GM19324 (cell line): ENCODE data around the gene SEC16A.
"Not testable (repeated sequence)": the region's sequence is repeated elsewhere in the genome, so short reads cannot be mapped to it uniquely, and the experiment has no call there.

Source experiments
- ATAC-seq: cut with Tn5 transposase; IDR thresholded peaks from one replicate; pipeline ENCODE4 v1.9.1; 2021; ENCODE audit warnings: mild to moderate bottlenecking, moderate library complexity; ENCODE audit not compliant: unreplicated experiment, low FRiP score

The SEC16A gene

GRCh38 chr9:136429683-136430491, 53.0 kb downstream of the SEC16A start:
- no peak for ATAC-seq

- no peak for ATAC-seq
These were observed 53.7 kb downstream of the SEC16A start for GRCh38 chr9:136429075-136429628.

- no peak for ATAC-seq
These were observed 56.1 kb downstream of the SEC16A start for GRCh38 chr9:136426787-136427186.

GRCh38 chr9:136425367-136425766, 57.5 kb downstream of the SEC16A start:
- ATAC-seq: not testable (repeated sequence)

- ATAC-seq: no peak
These were observed 58.0 kb downstream of the SEC16A start for GRCh38 chr9:136424750-136425362.

GRCh38 chr9:136423432-136424146, 59.3 kb downstream of the SEC16A start:
- ATAC-seq: no peak

GRCh38 chr9:136422876-136423275, 60.0 kb downstream of the SEC16A start:
- ATAC-seq: no peak

GRCh38 chr9:136421791-136422190, 61.0 kb downstream of the SEC16A start:
- ATAC-seq: no peak

- ATAC-seq: no peak
These were observed 63.8 kb downstream of the SEC16A start for GRCh38 chr9:136419092-136419420.

GRCh38 chr9:136418182-136419091, 64.4 kb downstream of the SEC16A start:
- ATAC-seq: no peak

GRCh38 chr9:136416914-136417313, 65.9 kb downstream of the SEC16A start:
- no peak for ATAC-seq

- ATAC-seq: no peak
These were observed 66.4 kb downstream of the SEC16A start for GRCh38 chr9:136416427-136416826.

- ATAC-seq: no peak
These were observed 69.9 kb downstream of the SEC16A start for GRCh38 chr9:136412962-136413361.

GRCh38 chr9:136411378-136411777, 71.5 kb downstream of the SEC16A start:
- ATAC-seq: no peak

- peak; percentile 79 for ATAC-seq
These were observed 72.1 kb downstream of the SEC16A start, which contains the start of the genes ENTR1 and PMPCA for GRCh38 chr9:136410500-136411287. Gene ENTR1 (minus strand): TSS chr9:136410614. CDS start chr9:136410397, 217 bp downstream. Gene PMPCA (plus strand): TSS chr9:136410658. CDS start chr9:136410669, 11 bp downstream.

GRCh38 chr9:136409557-136410455, 73.0 kb downstream of the SEC16A start:
- peak; percentile 36 for ATAC-seq

- no peak for ATAC-seq
These were observed 74.9 kb downstream of the SEC16A start for GRCh38 chr9:136407911-136408310.

- ATAC-seq: not testable (repeated sequence)
These were observed 75.8 kb downstream of the SEC16A start for GRCh38 chr9:136407061-136407460.
